Dermis microvascular lymphatic vessel endothelial cell (primary cell): ENCODE results near the gene BACE1-AS. TPM values are rescaled to one million over a fixed set of nuclear protein-coding genes. Genes with fewer than 3 reads are reported as not detected.
A peak's percentile ranks its signal among the peaks of the same experiment; 100 is the strongest.
"Not testable (repeated sequence)": the region's sequence is repeated elsewhere in the genome, so short reads cannot be mapped to it uniquely, and the experiment has no call there.

Experiments used
- DNase-seq, 2 donors: peaks; one replicate each; pipeline versions ENCODE4 v3.0.0 to v3.0.0-alpha.2; 2010; ENCODE audit warnings: low read depth in 2 of 2
- total RNA-seq: library from RNA; depleted of rRNA; stranded (reverse); fragments of >200 nt; gene quantifications from 2 replicates; pipeline ENCODE4 v1.2.1, GENCODE V29; 2014

The BACE1-AS gene
- total RNA-seq, result 1.4 and 1.9 TPM in 2 replicates

- DNase-seq, result no peak
Observed at GRCh38 chr11:117290809-117291396, at the start of gene BACE1-AS. Gene BACE1-AS, plus strand, starts transcription at chr11:117291346.

GRCh38 chr11:117248341-117248740 is 42.8 kb upstream of the BACE1-AS start:
- no peak for DNase-seq

GRCh38 chr11:117249571-117249970 is 41.6 kb upstream of the BACE1-AS start:
- DNase-seq, result no peak

- DNase-seq, result no peak
Observed at GRCh38 chr11:117251506-117251905, 39.6 kb upstream of the BACE1-AS start.

GRCh38 chr11:117255966-117256365 is 35.2 kb upstream of the BACE1-AS start:
- no peak for DNase-seq

- DNase-seq, result no peak
Observed at GRCh38 chr11:117256573-117256972, 34.6 kb upstream of the BACE1-AS start.

- DNase-seq, result no peak
Observed at GRCh38 chr11:117258576-117258975, 32.6 kb upstream of the BACE1-AS start.

GRCh38 chr11:117259417-117259816 is 31.7 kb upstream of the BACE1-AS start:
- no peak for DNase-seq

GRCh38 chr11:117264624-117265323 is 26.4 kb upstream of the BACE1-AS start:
- DNase-seq, result not testable (repeated sequence)

- no peak for DNase-seq
Observed at GRCh38 chr11:117265745-117266144, 25.4 kb upstream of the BACE1-AS start.

- no peak for DNase-seq
Observed at GRCh38 chr11:117269856-117270255, 21.3 kb upstream of the BACE1-AS start.

- no peak for DNase-seq
Observed at GRCh38 chr11:117271208-117271607, 19.9 kb upstream of the BACE1-AS start.

GRCh38 chr11:117272175-117272574 is 19.0 kb upstream of the BACE1-AS start:
- DNase-seq, result not testable (repeated sequence)

GRCh38 chr11:117273550-117274289 is 17.4 kb upstream of the BACE1-AS start:
- no peak for DNase-seq

- DNase-seq, result no peak
Observed at GRCh38 chr11:117278347-117278746, 12.8 kb upstream of the BACE1-AS start.

GRCh38 chr11:117279711-117280376 is 11.3 kb upstream of the BACE1-AS start:
- no peak for DNase-seq

GRCh38 chr11:117281159-117281558 is 10.0 kb upstream of the BACE1-AS start:
- DNase-seq, result peak in 1 of 2 donors; percentile 87

GRCh38 chr11:117281869-117282268 is 9.3 kb upstream of the BACE1-AS start:
- no peak for DNase-seq

GRCh38 chr11:117282956-117283355 is 8.2 kb upstream of the BACE1-AS start:
- DNase-seq, result no peak

- no peak for DNase-seq
Observed at GRCh38 chr11:117284053-117284452, 7.1 kb upstream of the BACE1-AS start.

- no peak for DNase-seq
Observed at GRCh38 chr11:117286588-117286987, 4.6 kb upstream of the BACE1-AS start.

GRCh38 chr11:117287668-117288067 is 3.5 kb upstream of the BACE1-AS start:
- DNase-seq, result peak in 1 of 2 donors; percentile 41
